ENCODE data around the gene SEMA4F. TPM values are rescaled to one million over a fixed set of nuclear protein-coding genes. Genes with fewer than 3 reads are reported as not detected.

The SEMA4F gene
- total and polyA plus RNA-seq, 3 donors from 2014 or later: 9.1 to 14.3 (median 13.3) TPM

DNA sequence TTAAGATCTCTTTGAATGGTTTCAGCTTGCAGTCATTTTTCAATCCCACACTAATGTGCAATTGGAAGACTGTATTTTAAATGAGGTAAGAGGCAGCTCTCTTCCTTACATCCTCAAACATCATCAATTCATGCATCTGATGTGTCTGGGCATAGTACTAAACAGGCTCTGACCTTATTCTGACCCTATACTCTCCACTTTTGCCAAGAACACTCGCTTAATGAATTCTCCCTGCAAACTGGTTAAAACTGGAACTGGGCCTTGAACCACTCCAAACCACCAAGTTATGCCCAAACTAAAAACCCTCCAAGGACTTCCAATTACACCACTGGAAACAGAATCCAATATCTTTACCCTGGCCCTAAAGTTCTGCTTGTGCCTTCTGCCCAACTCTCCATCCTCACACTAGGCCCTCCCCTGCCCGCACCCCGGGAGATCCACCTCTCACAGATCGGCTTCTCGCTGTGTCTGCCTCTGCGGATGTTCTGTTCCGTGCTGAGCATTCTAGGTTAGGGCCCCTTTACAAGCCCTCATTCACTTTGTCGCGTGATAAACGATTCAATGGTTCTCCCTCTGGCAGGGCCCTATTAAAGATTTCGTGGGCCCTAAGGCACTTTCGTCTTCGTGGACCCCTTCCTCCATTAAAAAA, 7.1 kb upstream of the SEMA4F start:
- no peak for DNase-seq
- Histone ChIP-seq H3K27me3 (no peaks in the 10 kb centered on the region), H3K9me3 (no peaks in the 10 kb centered on the region), H3K27ac (no peak overlapping the region), H3K4me1 (no peaks in the 10 kb centered on the region), H3K4me3 (peak overlapping the region in 1 of 2 donors; percentile 60), H3K36me3 (ENCODE audit: low read depth, missing control alignments) (no peaks in the 10 kb centered on the region)
- WGBS, 2 donors: 66 to 72% methylated on average over 13 of the region's 13 CpGs
- intact Hi-C loops (cut with DNase I; ENCODE audit: low total_unique reads): no loop called here
- TF ChIP-seq, protein P1, sequence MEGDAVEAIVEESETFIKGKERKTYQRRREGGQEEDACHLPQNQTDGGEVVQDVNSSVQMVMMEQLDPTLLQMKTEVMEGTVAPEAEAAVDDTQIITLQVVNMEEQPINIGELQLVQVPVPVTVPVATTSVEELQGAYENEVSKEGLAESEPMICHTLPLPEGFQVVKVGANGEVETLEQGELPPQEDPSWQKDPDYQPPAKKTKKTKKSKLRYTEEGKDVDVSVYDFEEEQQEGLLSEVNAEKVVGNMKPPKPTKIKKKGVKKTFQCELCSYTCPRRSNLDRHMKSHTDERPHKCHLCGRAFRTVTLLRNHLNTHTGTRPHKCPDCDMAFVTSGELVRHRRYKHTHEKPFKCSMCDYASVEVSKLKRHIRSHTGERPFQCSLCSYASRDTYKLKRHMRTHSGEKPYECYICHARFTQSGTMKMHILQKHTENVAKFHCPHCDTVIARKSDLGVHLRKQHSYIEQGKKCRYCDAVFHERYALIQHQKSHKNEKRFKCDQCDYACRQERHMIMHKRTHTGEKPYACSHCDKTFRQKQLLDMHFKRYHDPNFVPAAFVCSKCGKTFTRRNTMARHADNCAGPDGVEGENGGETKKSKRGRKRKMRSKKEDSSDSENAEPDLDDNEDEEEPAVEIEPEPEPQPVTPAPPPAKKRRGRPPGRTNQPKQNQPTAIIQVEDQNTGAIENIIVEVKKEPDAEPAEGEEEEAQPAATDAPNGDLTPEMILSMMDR (IDR thresholded peaks at IDR 0.05): no peak
- TF ChIP-seq POLR2A (IDR thresholded peaks at IDR 0.05): no peak

- no peaks in the 10 kb centered on the region for H3K27me3 ChIP-seq
- H3K36me3 ChIP-seq (ENCODE audit: low read depth, missing control alignments): no peaks in the 10 kb centered on the region
- peak within 1 kb of the TSS; percentile 49 to 60 for H3K4me3 ChIP-seq
- no peaks in the 10 kb centered on the region for H3K9me3 ChIP-seq
- intact Hi-C loops (cut with DNase I; ENCODE audit: low total_unique reads): no loop called here
- H3K27ac ChIP-seq: peak within 1 kb of the TSS; percentile 55 to 69
- 12 to 22% methylated on average over 44 to 45 of the region's 45 CpGs for WGBS, 2 donors
- no peaks in the 10 kb centered on the region for H3K4me1 ChIP-seq
- DNase-seq: peak; percentile 47
- TF ChIP-seq, protein P1 (IDR thresholded peaks at IDR 0.05): no peak
- no peak for TF ChIP-seq POLR2A (IDR thresholded peaks at IDR 0.05)
These were observed 6.0 kb upstream of the SEMA4F start, which contains the start of gene M1AP for GRCh38 chr2:74648009-74648443. M1AP (minus strand) TSS chr2:74648330; CDS start chr2:74640275, 8,055 bp downstream.

DNA sequence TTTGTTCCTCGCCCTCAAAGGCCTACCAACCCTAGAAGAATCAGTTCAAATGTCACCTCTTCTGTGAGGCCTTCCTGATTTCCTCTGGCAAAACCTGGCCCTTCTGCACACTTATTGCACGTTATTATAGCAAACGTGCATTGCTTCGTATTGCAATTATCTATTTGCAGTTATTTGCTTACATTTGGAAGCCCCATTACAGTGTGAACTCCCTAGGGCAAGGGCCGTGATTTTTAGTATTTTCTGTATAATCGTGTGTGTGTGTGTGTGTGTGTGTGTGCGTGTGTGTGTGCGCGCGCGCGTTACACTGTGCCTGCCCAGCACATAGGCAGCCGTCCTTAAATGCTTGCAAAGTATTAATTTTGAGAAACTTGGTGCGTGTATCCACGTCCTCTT, 460 bp upstream of the SEMA4F start:
- WGBS, 2 donors: 7% methylated on average over 15 of the region's 15 CpGs
- TF ChIP-seq POLR2A (IDR thresholded peaks at IDR 0.05): no peak
- TF ChIP-seq, protein P1 (IDR thresholded peaks at IDR 0.05): no peak
- intact Hi-C loops (cut with DNase I; ENCODE audit: low total_unique reads): no loop called here
- Histone ChIP-seq H3K27me3 (no peaks in the 10 kb centered on the region), H3K9me3 (no peaks in the 10 kb centered on the region), H3K36me3 (ENCODE audit: low read depth, missing control alignments) (no peaks in the 10 kb centered on the region), H3K27ac (no peak overlapping the region), H3K4me3 (peak overlapping the region; percentile 65 to 66), H3K4me1 (peaks cover 8% of the 10 kb centered on the region)
- no peak for DNase-seq

GRCh38 chr2:74655579-74655978, 1.5 kb downstream of the SEMA4F start:
- Histone ChIP-seq H3K4me1 (peaks cover 8% of the 10 kb centered on the region), H3K36me3 (ENCODE audit: low read depth, missing control alignments) (no peaks in the 10 kb centered on the region), H3K4me3 (no peak overlapping the region), H3K27me3 (no peaks in the 10 kb centered on the region), H3K9me3 (no peaks in the 10 kb centered on the region), H3K27ac (no peak overlapping the region)
- no peak for DNase-seq
- intact Hi-C loops (cut with DNase I; ENCODE audit: low total_unique reads): no loop called here
- WGBS, 2 donors: 65 to 75% methylated on average over 1 of the region's 1 CpG
- TF ChIP-seq POLR2A (IDR thresholded peaks at IDR 0.05): no peak
- TF ChIP-seq, protein P1 (IDR thresholded peaks at IDR 0.05): no peak

DNA sequence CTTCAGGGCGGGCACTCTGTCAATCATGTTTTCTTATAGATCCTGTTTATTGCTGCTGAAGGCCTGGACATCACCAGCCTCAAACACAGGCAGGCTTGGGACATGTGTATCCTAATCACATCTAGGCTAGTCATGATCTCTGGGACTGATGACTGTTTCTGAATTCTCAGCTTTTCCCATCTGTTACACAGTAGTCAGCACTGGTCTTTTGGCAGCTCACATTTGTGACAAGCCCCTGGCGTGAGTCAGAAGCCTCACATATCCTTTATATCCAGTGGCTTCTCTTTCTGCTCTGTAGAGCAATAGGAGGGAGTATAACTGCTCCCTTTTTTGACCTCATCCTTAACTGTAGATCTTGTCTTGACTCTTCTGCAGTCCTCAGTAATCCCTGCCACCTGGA, 4.5 kb downstream of the SEMA4F start:
- no peaks in the 10 kb centered on the region for H3K9me3 ChIP-seq
- no peak overlapping the region for H3K4me3 ChIP-seq
- peaks cover 8% of the 10 kb centered on the region for H3K4me1 ChIP-seq
- 90 to 94% methylated on average over 2 of the region's 2 CpGs for WGBS, 2 donors
- intact Hi-C loops (cut with DNase I; ENCODE audit: low total_unique reads): no loop called here
- no peaks in the 10 kb centered on the region for H3K27me3 ChIP-seq
- DNase-seq: no peak
- TF ChIP-seq, protein P1 (IDR thresholded peaks at IDR 0.05): no peak
- TF ChIP-seq POLR2A (IDR thresholded peaks at IDR 0.05): no peak
- no peak overlapping the region for H3K27ac ChIP-seq
- H3K36me3 ChIP-seq (ENCODE audit: low read depth, missing control alignments): no peaks in the 10 kb centered on the region
